ENCODE measurements around the gene TMEFF2.
A peak's percentile ranks its signal among the peaks of the same experiment; 100 is the strongest.
"Not testable (repeated sequence)": the region's sequence is repeated elsewhere in the genome, so short reads cannot be mapped to it uniquely, and the experiment has no call there.

The TMEFF2 gene

DNA sequence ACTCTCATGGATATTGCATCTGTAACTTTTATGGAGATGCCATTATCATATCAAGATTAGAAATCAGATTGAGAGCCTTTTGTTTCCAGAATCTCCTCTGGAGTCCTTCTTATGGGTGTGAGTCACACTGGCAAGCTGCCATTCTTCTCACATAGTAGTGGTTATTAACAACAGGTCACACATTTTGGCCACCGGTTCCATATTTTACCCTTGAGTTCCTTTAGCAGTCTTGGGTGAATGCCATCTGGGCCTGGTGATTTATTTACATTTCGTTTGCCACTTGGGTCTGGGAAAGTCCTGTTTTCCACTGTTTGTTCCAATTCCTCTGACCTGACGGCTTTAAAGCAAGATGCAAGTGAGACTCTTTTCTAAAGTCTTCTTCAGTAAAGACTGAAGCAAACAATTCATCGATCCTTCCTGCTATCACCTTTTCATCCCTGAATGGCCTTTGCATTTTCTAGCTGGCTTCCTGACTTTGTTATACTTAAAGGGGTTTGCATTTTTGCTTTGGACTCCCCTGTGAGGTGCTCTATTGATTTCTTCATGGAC lies 267.3 kb downstream of the TMEFF2 start:
- TF ChIP-seq, protein P1, sequence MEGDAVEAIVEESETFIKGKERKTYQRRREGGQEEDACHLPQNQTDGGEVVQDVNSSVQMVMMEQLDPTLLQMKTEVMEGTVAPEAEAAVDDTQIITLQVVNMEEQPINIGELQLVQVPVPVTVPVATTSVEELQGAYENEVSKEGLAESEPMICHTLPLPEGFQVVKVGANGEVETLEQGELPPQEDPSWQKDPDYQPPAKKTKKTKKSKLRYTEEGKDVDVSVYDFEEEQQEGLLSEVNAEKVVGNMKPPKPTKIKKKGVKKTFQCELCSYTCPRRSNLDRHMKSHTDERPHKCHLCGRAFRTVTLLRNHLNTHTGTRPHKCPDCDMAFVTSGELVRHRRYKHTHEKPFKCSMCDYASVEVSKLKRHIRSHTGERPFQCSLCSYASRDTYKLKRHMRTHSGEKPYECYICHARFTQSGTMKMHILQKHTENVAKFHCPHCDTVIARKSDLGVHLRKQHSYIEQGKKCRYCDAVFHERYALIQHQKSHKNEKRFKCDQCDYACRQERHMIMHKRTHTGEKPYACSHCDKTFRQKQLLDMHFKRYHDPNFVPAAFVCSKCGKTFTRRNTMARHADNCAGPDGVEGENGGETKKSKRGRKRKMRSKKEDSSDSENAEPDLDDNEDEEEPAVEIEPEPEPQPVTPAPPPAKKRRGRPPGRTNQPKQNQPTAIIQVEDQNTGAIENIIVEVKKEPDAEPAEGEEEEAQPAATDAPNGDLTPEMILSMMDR (IDR thresholded peaks at IDR 0.05; ENCODE audit: control insufficient read depth, insufficient read depth, low read depth, low read length, missing control alignments): no peak
- H3K4me3 ChIP-seq (ENCODE audit: control insufficient read depth, low read depth, low read length): no peak overlapping the region
- DNase-seq (ENCODE audit: low read depth): peak; percentile 66

DNA sequence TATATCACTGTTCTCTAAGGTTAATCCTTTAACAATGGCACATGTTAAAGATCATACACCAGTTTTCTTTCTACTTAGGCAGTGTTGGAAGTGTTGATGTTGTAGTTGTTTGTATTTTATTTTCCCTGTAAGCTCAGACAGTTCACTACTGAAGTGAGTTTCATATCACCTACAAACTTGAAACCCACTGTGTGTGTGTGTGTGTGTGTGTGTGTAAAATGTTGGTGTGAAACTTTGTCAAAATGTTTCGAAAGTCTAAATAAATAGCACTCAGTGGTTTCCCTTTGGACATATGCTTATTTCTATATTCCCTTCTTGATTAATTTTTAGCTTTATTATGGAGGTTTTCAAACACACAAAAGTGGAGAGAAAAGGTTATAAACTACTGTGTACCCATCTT lies 268.1 kb downstream of the TMEFF2 start:
- TF ChIP-seq, protein P1 (IDR thresholded peaks at IDR 0.05; ENCODE audit: control insufficient read depth, insufficient read depth, low read depth, low read length, missing control alignments): no peak
- H3K4me3 ChIP-seq (ENCODE audit: control insufficient read depth, low read depth, low read length): no peak overlapping the region
- no peak for DNase-seq (ENCODE audit: low read depth)

DNA sequence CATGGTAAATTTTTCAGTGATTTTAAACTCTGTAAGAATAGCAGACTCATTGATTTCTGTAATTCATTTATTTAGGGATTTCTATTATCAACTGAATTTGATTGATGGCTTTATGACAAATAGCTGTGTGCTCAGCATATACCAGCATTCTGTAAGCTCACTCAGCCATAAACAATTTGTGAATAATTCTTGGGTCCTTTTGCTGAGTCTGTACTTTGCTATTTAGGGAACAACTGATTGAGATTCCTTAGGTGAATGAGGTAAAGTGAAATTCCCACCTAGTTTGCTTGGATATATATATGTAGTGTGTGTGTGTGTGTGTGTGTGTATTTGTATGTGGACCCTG lies 271.1 kb downstream of the TMEFF2 start:
- TF ChIP-seq, protein P1 (IDR thresholded peaks at IDR 0.05; ENCODE audit: control insufficient read depth, insufficient read depth, low read depth, low read length, missing control alignments): no peak
- DNase-seq (ENCODE audit: low read depth): no peak
- H3K4me3 ChIP-seq (ENCODE audit: control insufficient read depth, low read depth, low read length): no peak overlapping the region

DNA sequence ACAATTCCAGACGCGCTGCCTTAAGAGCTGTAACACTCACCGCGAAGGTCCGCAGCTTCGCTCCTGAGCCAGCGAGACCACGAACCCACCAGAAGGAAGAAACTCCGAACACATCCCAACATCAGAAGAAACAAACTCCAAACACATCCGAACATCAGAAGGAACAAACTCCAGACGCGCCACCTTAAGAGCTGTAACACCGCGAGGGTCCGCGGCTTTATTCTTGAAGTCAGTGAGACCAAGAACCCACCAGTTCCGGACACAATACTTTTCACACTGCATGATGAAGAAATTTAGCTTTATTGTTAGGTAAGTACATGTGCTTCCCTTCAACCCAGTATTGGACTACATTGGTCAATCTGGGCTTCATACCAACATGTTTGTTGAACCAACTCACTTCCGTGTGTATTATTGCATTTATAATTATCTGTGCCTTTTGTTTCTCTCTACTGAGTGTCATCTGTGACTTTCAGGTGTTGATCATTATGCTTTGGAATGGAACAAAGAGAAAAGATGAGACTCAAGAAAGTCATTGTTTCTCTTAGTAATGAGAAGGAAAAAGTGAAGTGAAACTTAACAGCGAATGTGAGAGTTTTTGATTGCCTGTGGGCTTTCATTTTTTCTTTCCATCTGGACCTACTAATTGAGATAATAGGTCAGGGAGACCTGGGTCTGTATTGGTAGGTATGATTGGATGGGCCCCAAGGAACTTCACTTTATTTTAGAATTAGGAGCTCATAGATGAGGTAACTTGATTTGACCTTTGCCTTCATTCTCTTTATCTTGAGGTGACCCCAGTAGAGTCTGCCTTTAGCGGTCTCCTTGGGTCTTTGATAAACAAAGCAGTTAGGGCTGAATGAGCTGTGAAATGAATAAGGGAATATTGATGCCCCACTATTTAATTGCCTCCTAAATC lies 271.7 kb downstream of the TMEFF2 start:
- no peak for DNase-seq (ENCODE audit: low read depth)
- H3K4me3 ChIP-seq (ENCODE audit: control insufficient read depth, low read depth, low read length): no peak overlapping the region
- TF ChIP-seq, protein P1 (IDR thresholded peaks at IDR 0.05; ENCODE audit: control insufficient read depth, insufficient read depth, low read depth, low read length, missing control alignments): no peak

DNA sequence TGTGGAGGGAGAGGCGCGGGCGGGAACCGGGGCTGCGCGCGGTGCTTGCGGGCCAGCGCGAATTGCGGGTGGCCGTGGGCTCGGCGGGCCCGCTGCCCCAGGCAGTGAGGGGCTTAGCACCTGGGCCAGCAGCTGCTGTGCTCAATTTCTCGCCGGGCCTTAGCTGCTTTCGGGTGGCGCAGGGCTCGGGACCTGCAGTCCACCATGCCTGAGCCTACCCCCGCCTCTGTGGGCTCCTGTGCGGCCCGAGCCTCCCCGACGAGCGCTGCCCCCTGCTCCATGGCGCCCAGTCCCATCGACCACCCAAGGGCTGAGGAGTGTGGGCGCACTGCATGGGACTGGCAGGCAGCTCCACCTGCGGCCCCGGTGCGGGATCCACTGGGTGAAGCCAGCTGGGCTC lies 273.1 kb downstream of the TMEFF2 start:
- DNase-seq (ENCODE audit: low read depth); H3K4me3 ChIP-seq (ENCODE audit: control insufficient read depth, low read depth, low read length): not testable (repeated sequence)

DNA sequence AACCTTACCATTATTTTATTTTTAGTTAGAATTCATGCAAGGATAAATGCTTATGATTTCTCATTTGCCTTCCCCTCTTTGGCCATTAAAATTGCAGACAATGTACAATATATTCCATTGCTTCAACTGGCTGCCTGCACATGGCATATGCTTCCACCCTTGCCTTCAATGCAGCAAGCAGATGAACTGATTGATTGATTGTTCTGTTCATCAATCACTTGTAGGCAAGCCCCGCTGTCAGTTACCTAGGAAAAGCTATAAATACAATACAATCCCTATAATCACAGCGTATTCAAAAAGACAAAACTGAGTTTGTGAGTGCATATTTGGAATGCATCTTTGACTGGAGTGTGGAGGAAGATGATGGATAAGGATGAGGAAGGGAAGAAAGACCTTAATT lies 274.2 kb downstream of the TMEFF2 start:
- TF ChIP-seq, protein P1 (IDR thresholded peaks at IDR 0.05; ENCODE audit: control insufficient read depth, insufficient read depth, low read depth, low read length, missing control alignments): no peak
- H3K4me3 ChIP-seq (ENCODE audit: control insufficient read depth, low read depth, low read length): no peak overlapping the region
- DNase-seq (ENCODE audit: low read depth): no peak

DNA sequence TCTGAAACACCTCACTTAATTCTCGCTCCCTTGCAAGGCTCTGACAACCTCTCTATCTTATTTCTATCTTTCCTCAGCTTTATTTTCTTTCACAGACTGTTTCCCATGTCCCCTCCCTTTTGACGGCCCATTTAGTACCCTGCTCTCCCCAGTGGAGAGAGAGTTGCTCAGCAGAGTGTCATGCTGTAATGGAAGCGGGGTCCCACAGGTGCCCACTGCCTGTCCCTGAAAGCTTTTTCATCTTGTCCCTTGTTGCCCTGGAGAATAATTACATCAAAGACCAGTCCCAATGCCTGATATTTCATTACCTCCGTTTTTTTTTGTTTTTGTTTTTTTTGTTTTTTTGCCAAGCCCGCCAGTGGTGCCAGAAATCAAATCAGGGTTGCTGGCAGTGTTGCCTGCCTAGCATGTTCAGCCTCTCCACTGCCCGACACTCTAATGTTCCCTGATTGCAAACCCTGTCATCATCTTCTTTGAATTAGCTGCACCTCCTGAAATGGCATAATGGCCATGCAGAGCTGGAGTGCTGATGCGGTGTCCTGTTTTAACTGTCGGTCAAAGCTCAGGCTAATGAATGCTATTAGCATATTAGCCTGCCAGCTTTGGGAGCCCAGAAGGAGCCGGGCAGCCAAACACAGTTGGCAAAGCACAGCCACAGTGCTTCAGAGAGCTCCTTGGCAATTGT lies 276.6 kb downstream of the TMEFF2 start:
- H3K4me3 ChIP-seq (ENCODE audit: control insufficient read depth, low read depth, low read length): no peak overlapping the region
- no peak for DNase-seq (ENCODE audit: low read depth)
- TF ChIP-seq, protein P1 (IDR thresholded peaks at IDR 0.05; ENCODE audit: control insufficient read depth, insufficient read depth, low read depth, low read length, missing control alignments): no peak
